Thoracic aorta (tissue), 2 donors: Measurements from ENCODE around the gene XYLT2. TPM values are rescaled to one million over a fixed set of nuclear protein-coding genes. Genes with fewer than 3 reads are reported as not detected.

Experiments used
- ATAC-seq: fragments of 150-250 bp; one replicate; pipeline ENCODE4 v1.8.0; 2017; ENCODE audit warnings: low read depth; ENCODE audit not compliant: insufficient number of reproducible peaks, low FRiP score
- DNase-seq: peaks from one replicate; pipeline ENCODE4 v3.0.0-alpha.2; 2020; ENCODE audit warnings: low spot score
- H3K27ac ChIP-seq, 2 donors: fragments of 200-600 bp; sonication (generic); 1 replicate in 1 of 2; 2 replicates in 1 of 2; pipeline ENCODE4 v1.5.1; 2016; ENCODE audit warnings: mild to moderate bottlenecking in 2 of 2, moderate library complexity in 2 of 2
- H3K27me3 ChIP-seq: fragments of 200-600 bp; sonication (generic); replicated peaks from 2 replicates; pipeline ENCODE4 v1.6.0; 2016; ENCODE audit warnings: mild to moderate bottlenecking; ENCODE audit not compliant: insufficient read depth
- H3K36me3 ChIP-seq: fragments of 200-600 bp; sonication (generic); one replicate; pipeline ENCODE4 v1.5.1; 2016
- H3K4me1 ChIP-seq, 2 donors: fragments of 200-600 bp; sonication (generic); 1 replicate in 1 of 2; 2 replicates in 1 of 2; pipeline versions ENCODE4 v1.5.1 to v1.6.0; 2016; ENCODE audit warnings: low read depth in 2 of 2, mild to moderate bottlenecking in 1 of 2; ENCODE audit not compliant: control insufficient read depth in 1 of 2
- H3K4me3 ChIP-seq: fragments of 200-600 bp; sonication (generic); 2 replicates; pipeline ENCODE4 v1.5.1; 2016; ENCODE audit warnings: mild to moderate bottlenecking
- H3K9me3 ChIP-seq: fragments of 200-600 bp; sonication (generic); 2 replicates; pipeline ENCODE4 v1.5.1; 2016
- total RNA-seq, 2 donors: library from RNA; depleted of rRNA; stranded (reverse); fragments of >200 nt; gene quantifications; one replicate each; pipeline versions ENCODE4 v1.1.0 to v1.2.3, GENCODE V29; 2016
- TF ChIP-seq, protein P1 (sequence below): fragments of 200-600 bp; sonication (generic); IDR thresholded peaks from one replicate; pipeline ENCODE4 v1.5.1; 2019; ENCODE audit warnings: antibody characterized with exemption

Gene XYLT2
- total RNA-seq, 2 donors from 2014 or later = 17.6 to 26.4 TPM

DNA sequence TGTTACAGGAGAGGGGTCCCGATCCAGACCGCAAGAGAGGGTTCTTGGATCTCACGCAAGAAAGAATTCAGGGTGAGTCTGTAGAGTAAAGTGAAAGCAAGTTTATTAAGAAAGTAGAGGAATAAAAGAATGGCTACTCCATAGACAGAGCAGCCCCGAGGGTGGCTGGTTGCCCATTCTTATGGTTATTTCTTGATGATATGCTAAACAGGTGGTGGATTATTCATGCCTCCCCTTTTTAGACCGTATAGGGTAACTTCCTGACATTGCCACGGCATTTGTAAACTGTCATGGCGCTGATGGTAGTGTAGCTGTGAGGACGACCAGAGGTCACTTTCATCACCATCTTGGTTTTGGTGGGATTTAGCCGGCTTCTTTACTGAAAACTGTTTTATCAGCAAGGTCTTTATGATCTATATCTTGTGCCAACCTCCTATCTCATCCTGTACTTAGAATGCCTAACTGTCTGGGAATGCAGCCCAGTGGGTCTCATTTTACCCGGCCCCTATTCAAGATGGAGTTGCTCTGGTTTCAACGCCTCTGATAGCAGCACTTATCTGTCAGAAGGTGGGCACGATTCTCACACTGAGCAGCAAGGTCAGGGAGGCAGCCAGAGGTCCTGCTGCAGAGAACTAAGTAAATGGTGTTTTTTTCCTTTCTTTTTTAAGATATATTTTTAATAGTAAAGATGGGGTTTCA lies 26.5 kb upstream of the XYLT2 start:
- DNase-seq = no peak
- Histone ChIP-seq H3K27ac (no peak overlapping the region), H3K27me3 (no peaks in the 10 kb centered on the region), H3K9me3 (no peaks in the 10 kb centered on the region), H3K4me1 (no peaks in the 10 kb centered on the region), H3K4me3 (no peak overlapping the region), H3K36me3 (no peaks in the 10 kb centered on the region)
- TF ChIP-seq, protein P1, sequence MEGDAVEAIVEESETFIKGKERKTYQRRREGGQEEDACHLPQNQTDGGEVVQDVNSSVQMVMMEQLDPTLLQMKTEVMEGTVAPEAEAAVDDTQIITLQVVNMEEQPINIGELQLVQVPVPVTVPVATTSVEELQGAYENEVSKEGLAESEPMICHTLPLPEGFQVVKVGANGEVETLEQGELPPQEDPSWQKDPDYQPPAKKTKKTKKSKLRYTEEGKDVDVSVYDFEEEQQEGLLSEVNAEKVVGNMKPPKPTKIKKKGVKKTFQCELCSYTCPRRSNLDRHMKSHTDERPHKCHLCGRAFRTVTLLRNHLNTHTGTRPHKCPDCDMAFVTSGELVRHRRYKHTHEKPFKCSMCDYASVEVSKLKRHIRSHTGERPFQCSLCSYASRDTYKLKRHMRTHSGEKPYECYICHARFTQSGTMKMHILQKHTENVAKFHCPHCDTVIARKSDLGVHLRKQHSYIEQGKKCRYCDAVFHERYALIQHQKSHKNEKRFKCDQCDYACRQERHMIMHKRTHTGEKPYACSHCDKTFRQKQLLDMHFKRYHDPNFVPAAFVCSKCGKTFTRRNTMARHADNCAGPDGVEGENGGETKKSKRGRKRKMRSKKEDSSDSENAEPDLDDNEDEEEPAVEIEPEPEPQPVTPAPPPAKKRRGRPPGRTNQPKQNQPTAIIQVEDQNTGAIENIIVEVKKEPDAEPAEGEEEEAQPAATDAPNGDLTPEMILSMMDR = no peak
- ATAC-seq = no peak

DNA sequence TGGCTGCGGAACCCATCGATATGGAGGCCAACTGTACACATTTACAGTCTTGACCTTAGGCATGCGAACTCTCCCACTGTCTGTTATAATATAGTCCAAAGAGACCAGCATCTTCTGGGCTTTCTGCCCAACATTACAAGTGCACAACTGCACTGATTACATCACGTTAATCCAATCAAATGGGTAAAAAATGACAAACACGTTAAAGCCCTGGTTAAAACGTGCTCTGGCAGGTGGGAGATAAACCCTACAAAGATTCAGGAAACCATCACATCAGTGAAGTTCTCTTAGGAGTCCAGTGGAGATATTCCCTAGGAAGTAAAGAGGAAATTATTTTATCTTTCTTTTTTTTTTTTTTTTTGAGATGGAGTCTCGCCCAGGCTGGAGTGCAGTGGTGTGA lies 23.7 kb upstream of the XYLT2 start:
- Histone ChIP-seq H3K27me3 (no peaks in the 10 kb centered on the region), H3K4me1 (no peaks in the 10 kb centered on the region), H3K36me3 (no peaks in the 10 kb centered on the region), H3K9me3 (no peaks in the 10 kb centered on the region), H3K4me3 (no peak overlapping the region), H3K27ac (no peak overlapping the region)
- ATAC-seq (no peak), DNase-seq (no peak)
- TF ChIP-seq, protein P1 = no peak

DNA sequence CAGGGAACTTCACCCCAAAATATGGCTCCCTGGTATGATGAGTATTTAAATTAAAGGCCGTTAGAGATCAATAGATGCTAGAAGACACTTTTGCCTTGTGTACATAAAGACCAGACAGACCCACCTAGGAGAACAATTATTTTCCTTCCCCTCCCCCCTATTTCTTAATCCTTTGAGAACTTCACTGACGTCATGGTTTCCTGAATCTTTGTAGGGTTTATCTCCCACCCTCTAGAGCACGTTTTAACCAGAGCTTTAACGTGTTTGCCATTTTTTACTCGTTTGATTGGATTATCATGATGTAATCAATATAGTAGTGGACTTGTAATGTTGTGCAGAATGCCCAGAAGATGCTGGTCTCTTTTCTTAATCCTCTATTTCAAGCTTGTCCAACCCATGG lies 22.9 kb upstream of the XYLT2 start:
- H3K27me3 ChIP-seq = no peaks in the 10 kb centered on the region
- H3K4me1 ChIP-seq = no peaks in the 10 kb centered on the region
- H3K36me3 ChIP-seq = no peaks in the 10 kb centered on the region
- TF ChIP-seq, protein P1 = no peak
- H3K4me3 ChIP-seq = no peak overlapping the region
- DNase-seq (no peak), ATAC-seq (no peak)
- no peaks in the 10 kb centered on the region for H3K9me3 ChIP-seq
- no peak overlapping the region for H3K27ac ChIP-seq

DNA sequence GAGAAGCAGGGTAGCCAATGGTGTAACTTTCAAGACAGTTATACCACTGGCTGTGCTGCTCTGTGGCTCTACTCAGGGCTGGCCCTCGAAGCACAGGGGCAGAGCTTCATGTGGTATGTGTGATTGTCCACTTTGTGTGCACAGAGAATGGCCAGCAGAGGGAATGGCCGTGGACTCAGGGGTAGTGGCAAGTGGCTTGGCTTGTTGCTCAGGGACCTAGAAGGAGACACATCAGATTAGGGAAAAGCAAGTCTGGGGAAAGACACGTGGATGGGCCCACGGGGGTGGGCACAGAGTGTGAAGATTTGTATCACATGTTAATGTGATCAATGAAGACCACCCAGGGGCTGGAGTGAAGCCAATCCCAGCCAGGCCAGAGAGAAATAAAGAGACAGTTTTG lies 20.0 kb upstream of the XYLT2 start:
- DNase-seq (no peak), ATAC-seq (no peak)
- Histone ChIP-seq H3K36me3 (no peaks in the 10 kb centered on the region), H3K4me1 (no peaks in the 10 kb centered on the region), H3K27me3 (no peaks in the 10 kb centered on the region), H3K9me3 (no peaks in the 10 kb centered on the region), H3K27ac (no peak overlapping the region), H3K4me3 (no peak overlapping the region)
- TF ChIP-seq, protein P1 = no peak

DNA sequence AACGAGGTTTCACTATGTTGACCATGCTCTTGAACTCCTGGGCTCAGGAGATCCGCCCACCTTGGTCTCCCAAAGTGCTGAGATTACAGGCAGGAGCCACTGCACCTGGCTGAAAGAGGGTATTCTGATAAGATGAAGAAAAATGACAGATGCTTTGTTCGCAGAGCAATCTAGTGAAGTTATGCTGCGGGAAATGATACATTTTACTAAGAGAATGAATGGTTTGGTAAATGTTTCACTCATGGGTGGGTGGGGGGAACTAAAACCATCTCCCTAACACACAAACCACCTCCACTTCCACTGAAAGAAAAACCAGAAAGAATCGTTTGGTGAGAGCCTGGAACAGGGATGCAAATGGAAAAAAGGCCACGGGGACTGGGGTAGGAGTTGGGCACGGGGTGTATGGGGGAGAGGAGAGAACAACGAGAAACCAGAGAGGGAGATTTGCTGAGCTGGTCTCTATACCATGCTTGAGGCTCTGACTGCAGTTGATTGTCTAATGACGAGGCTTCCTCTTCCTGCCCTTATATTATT lies 19.0 kb upstream of the XYLT2 start:
- H3K9me3 ChIP-seq = no peaks in the 10 kb centered on the region
- no peak overlapping the region for H3K4me3 ChIP-seq
- TF ChIP-seq, protein P1 = no peak
- no peak for DNase-seq
- H3K27me3 ChIP-seq = no peaks in the 10 kb centered on the region
- no peaks in the 10 kb centered on the region for H3K36me3 ChIP-seq
- H3K27ac ChIP-seq = no peak overlapping the region
- H3K4me1 ChIP-seq = no peaks in the 10 kb centered on the region
- ATAC-seq = no peak
